SK-N-SH treated with all-trans-retinoic acid at 6 μM for 48 hours (cell line): ENCODE data around the gene VAC14.

Experiments used
- ATAC-seq: fragments of 200-7000 bp; cut with Tn5 transposase; 3 replicates; pipeline ENCODE4 v1.9.1; 2020; ENCODE audit warnings: mild to moderate bottlenecking, moderate library complexity
- BACH2 ChIP-seq: fragments of 250-450 bp; sonication (Bioruptor Pico); IDR thresholded peaks from 2 replicates; pipeline ENCODE4 v1.9.0; 2021; ENCODE audit warnings: mild to moderate bottlenecking, borderline replicate concordance
- CREB5 ChIP-seq: fragments of 250-450 bp; sonication (Bioruptor Pico); IDR thresholded peaks from 2 replicates; pipeline ENCODE4 v1.5.1; 2020; ENCODE audit warnings: low read depth, mild to moderate bottlenecking, moderate library complexity
- CSDC2 ChIP-seq: fragments of 250-450 bp; sonication (Bioruptor Pico); IDR thresholded peaks from 2 replicates; pipeline ENCODE4 v1.5.0; 2020; ENCODE audit warnings: mild to moderate bottlenecking, moderate library complexity
- CSRNP3 ChIP-seq: fragments of 250-450 bp; sonication (Bioruptor Pico); IDR thresholded peaks from 2 replicates; pipeline ENCODE4 v1.5.1; 2021; ENCODE audit warnings: mild to moderate bottlenecking, moderate library complexity
- ESRRG ChIP-seq: fragments of 250-450 bp; sonication (Bioruptor Pico); IDR thresholded peaks from 2 replicates; pipeline ENCODE4 v1.6.1; 2021; ENCODE audit warnings: mild to moderate bottlenecking
- GLIS3 ChIP-seq: fragments of 250-450 bp; sonication (Bioruptor Pico); IDR thresholded peaks from 2 replicates; pipeline ENCODE4 v1.5.0; 2020; ENCODE audit warnings: mild to moderate bottlenecking, moderate library complexity
- ISL1 ChIP-seq: fragments of 250-450 bp; sonication (Bioruptor Pico); IDR thresholded peaks from 2 replicates; pipeline ENCODE4 v2.1.2; 2022; ENCODE audit warnings: mild to moderate bottlenecking, moderate library complexity
- OSR1 ChIP-seq: fragments of 250-450 bp; sonication (Bioruptor Pico); IDR thresholded peaks from 2 replicates; pipeline ENCODE4 v1.8.0; 2022; ENCODE audit warnings: moderate library complexity, mild to moderate bottlenecking, inconsistent platforms
- PATZ1 ChIP-seq: fragments of 250-450 bp; sonication (Bioruptor Pico); IDR thresholded peaks from 2 replicates; pipeline ENCODE4 v1.8.0; 2020; ENCODE audit warnings: mild to moderate bottlenecking, moderate library complexity, borderline replicate concordance
- PPARA ChIP-seq: fragments of 250-450 bp; sonication (Bioruptor Pico); IDR thresholded peaks from 2 replicates; pipeline ENCODE4 v1.5.0; 2020; ENCODE audit warnings: mild to moderate bottlenecking, borderline replicate concordance
- RARB ChIP-seq: fragments of 250-450 bp; sonication (Bioruptor Pico); IDR thresholded peaks from 2 replicates; pipeline ENCODE4 v1.8.0; 2021; ENCODE audit warnings: mild to moderate bottlenecking, moderate library complexity
- SNAI2 ChIP-seq: fragments of 250-450 bp; sonication (Bioruptor Pico); IDR thresholded peaks from 2 replicates; pipeline ENCODE4 v1.5.0; 2020; ENCODE audit warnings: mild to moderate bottlenecking, moderate library complexity
- TCF4 ChIP-seq: fragments of 250-450 bp; sonication (Bioruptor Pico); IDR thresholded peaks from 2 replicates; pipeline ENCODE4 v1.8.0; 2021; ENCODE audit warnings: mild to moderate bottlenecking, moderate library complexity, borderline replicate concordance
- TOX ChIP-seq: fragments of 250-450 bp; sonication (Bioruptor Pico); IDR thresholded peaks from 2 replicates; pipeline ENCODE4 v1.8.0; 2021; ENCODE audit warnings: mild to moderate bottlenecking, moderate library complexity, borderline replicate concordance
- ZC3H10 ChIP-seq: fragments of 250-450 bp; sonication (Bioruptor Pico); IDR thresholded peaks from 2 replicates; pipeline ENCODE4 v1.5.1; 2021; ENCODE audit warnings: mild to moderate bottlenecking, moderate library complexity
- ZFP30 ChIP-seq: fragments of 450-650 bp; formaldehyde crosslinking; IDR thresholded peaks from 2 replicates; pipeline ENCODE4 v1.5.0; 2022; ENCODE audit warnings: mild to moderate bottlenecking, moderate library complexity
- ZNF565 ChIP-seq: fragments of 450-650 bp; formaldehyde crosslinking; conservative IDR thresholded peaks from 2 replicates; pipeline ENCODE4 v1.5.0; 2020; ENCODE audit warnings: low read depth, mild to moderate bottlenecking, moderate library complexity
- ZNF70 ChIP-seq: fragments of 450-650 bp; formaldehyde crosslinking; IDR thresholded peaks from 2 replicates; pipeline ENCODE4 v1.5.0; 2020; ENCODE audit warnings: mild to moderate bottlenecking, moderate library complexity

VAC14 gene

GRCh38 chr16:70710422-70711210 lies 90.3 kb downstream of the VAC14 start:
- ATAC-seq, result no peak

GRCh38 chr16:70709942-70710341 lies 91.0 kb downstream of the VAC14 start:
- TF ChIP-seq TCF4 (CRISPR knock-in tag), result no peak
- no peak for TF ChIP-seq ZC3H10 (CRISPR knock-in tag)
- no peak for TF ChIP-seq ZNF70 (CRISPR knock-in tag)
- ATAC-seq, result no peak

More at GRCh38 chr16:70710422-70711210, 90.3 kb downstream of the VAC14 start:
- TF ChIP-seq ZC3H10 (CRISPR knock-in tag) (no peak), GLIS3 (no peak), RARB (CRISPR knock-in tag) (no peak), TCF4 (CRISPR knock-in tag) (no peak)

- no peak for ATAC-seq
- TF ChIP-seq GLIS3 (no peak), CREB5 (CRISPR knock-in tag) (no peak), PATZ1 (no peak), CSDC2 (no peak)
Observed at GRCh38 chr16:70709457-70709856, 91.5 kb downstream of the VAC14 start.

- no peak for ATAC-seq
- no peak for TF ChIP-seq PATZ1
- no peak for TF ChIP-seq RARB (CRISPR knock-in tag)
- TF ChIP-seq SNAI2 (CRISPR knock-in tag), result no peak
- TF ChIP-seq ZNF565 (CRISPR knock-in tag), result no peak
- TF ChIP-seq ZC3H10 (CRISPR knock-in tag), result no peak
- no peak for TF ChIP-seq PPARA (CRISPR knock-in tag)
- TF ChIP-seq CREB5 (CRISPR knock-in tag), result no peak
- TF ChIP-seq BACH2 (CRISPR knock-in tag), result no peak
- no peak for TF ChIP-seq TOX (CRISPR knock-in tag)
- no peak for TF ChIP-seq ZFP30 (CRISPR knock-in tag)
- no peak for TF ChIP-seq ISL1 (CRISPR knock-in tag)
- no peak for TF ChIP-seq ZNF70 (CRISPR knock-in tag)
- TF ChIP-seq CSDC2, result no peak
- no peak for TF ChIP-seq ESRRG (CRISPR knock-in tag)
- no peak for TF ChIP-seq OSR1
- no peak for TF ChIP-seq CSRNP3 (CRISPR knock-in tag)
Observed at GRCh38 chr16:70708366-70709246, 92.4 kb downstream of the VAC14 start.
